HL-60/S4 treated with phorbol 12-myristate 13-acetate at 8.2 ng/mL for 4 days and 3 days (cell line): ENCODE measurements around the gene PTX4.
"Not testable (repeated sequence)": the region's sequence is repeated elsewhere in the genome, so short reads cannot be mapped to it uniquely, and the experiment has no call there.

Experiments
- in situ Hi-C: fragments of 300-500 bp; cut with MboI; formaldehyde crosslinking; loops from 2 replicates; pipeline ENCODE4 v1.15.0; 2022; ENCODE audit warnings: low sequenced_read_pairs

The PTX4 gene

GRCh38 chr16:1446296-1447080 lies 42.3 kb downstream of the PTX4 start:
- in situ Hi-C loops, result no loop called here

- in situ Hi-C loops, result no loop called here
These were observed 43.1 kb downstream of the PTX4 start for GRCh38 chr16:1445518-1446203.

- in situ Hi-C loops, result no loop called here
These were observed 43.8 kb downstream of the PTX4 start for GRCh38 chr16:1444730-1445517.

- in situ Hi-C loops, result no loop called here
These were observed 44.6 kb downstream of the PTX4 start, which contains the start of gene CCDC154 for GRCh38 chr16:1443980-1444729. CCDC154 (minus strand) TSS chr16:1444556; CDS start chr16:1444322, 234 bp downstream.

- in situ Hi-C loops, result no loop called here
These were observed 45.3 kb downstream of the PTX4 start for GRCh38 chr16:1443403-1443973.

GRCh38 chr16:1442697-1443096 lies 46.0 kb downstream of the PTX4 start:
- in situ Hi-C loops, result no loop called here

GRCh38 chr16:1441391-1441829 lies 47.3 kb downstream of the PTX4 start:
- in situ Hi-C loops, result no loop called here

- in situ Hi-C loops, result not testable (repeated sequence)
These were observed 49.1 kb downstream of the PTX4 start for GRCh38 chr16:1439699-1440074.

- in situ Hi-C loops, result no loop called here
These were observed 49.6 kb downstream of the PTX4 start for GRCh38 chr16:1439058-1439698.

- in situ Hi-C loops, result no loop called here
These were observed 50.3 kb downstream of the PTX4 start for GRCh38 chr16:1438229-1439057.

- in situ Hi-C loops, result no loop called here
These were observed 51.1 kb downstream of the PTX4 start for GRCh38 chr16:1437606-1438005.

GRCh38 chr16:1436731-1437355 lies 51.9 kb downstream of the PTX4 start:
- in situ Hi-C loops, result no loop called here

- in situ Hi-C loops, result no loop called here
These were observed 52.6 kb downstream of the PTX4 start for GRCh38 chr16:1435921-1436697.
